ENCODE results near the gene KRTAP10-9.

DNA sequence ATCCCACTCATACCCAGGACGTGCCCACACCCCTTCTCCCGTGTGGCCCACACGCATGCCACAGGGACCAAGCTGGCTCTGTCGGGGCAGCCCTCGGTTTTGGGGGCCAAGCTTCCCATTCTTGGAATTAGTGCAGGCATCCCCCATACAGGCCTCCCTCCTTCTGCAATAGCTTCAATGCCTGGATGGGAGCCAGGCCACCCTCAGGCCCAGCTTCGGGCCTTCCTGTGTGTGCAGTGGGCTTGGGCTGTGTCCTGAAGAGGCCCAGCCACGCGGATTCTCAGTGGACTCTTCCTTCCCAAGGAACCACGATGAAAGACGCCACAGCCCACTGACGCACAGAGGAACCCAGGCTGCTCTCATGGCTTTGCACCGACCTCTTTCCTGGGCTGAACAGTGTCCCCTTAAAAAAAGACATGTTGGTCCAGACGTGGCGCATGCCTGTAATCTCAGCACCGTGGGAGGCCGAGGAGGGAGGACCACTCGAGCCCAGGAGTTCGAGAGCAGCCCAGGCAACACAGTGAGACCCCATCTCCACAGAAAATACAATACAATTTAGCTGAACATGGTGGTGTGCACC is 22.7 kb downstream of the KRTAP10-9 start:
- TF ChIP-seq USF1 (IDR thresholded peaks at IDR 0.05) (no peak), EP300 (IDR thresholded peaks at IDR 0.05; ENCODE audit: borderline replicate concordance) (no peak), TAF1 (IDR thresholded peaks at IDR 0.05; ENCODE audit: low read depth) (no peak)
